ENCODE measurements around the gene RAP1A.

The RAP1A gene

GRCh38 chr1:111592389-111593361, 26.9 kb upstream of the RAP1A start:
- Mint-ChIP-seq H3K9me3 (no peaks in the 10 kb centered on the region), H3K27me3 (ENCODE audit: low read depth) (no peaks in the 10 kb centered on the region), H3K27ac (peak overlapping the region; percentile 89), H3K4me1 (ENCODE audit: low read depth) (peaks cover 61% of the 10 kb centered on the region), H3K36me3 (ENCODE audit: low read depth) (peaks cover 9% of the 10 kb centered on the region), H3K4me3 (peak overlapping the region; percentile 65)

- Mint-ChIP-seq H3K27me3 (ENCODE audit: low read depth) (no peaks in the 10 kb centered on the region), H3K4me3 (peak overlapping the region; percentile 65), H3K4me1 (ENCODE audit: low read depth) (peaks cover 71% of the 10 kb centered on the region), H3K27ac (peak overlapping the region; percentile 90), H3K9me3 (no peaks in the 10 kb centered on the region), H3K36me3 (ENCODE audit: low read depth) (peaks cover 9% of the 10 kb centered on the region)
Observed at GRCh38 chr1:111593403-111594305, 25.9 kb upstream of the RAP1A start.

GRCh38 chr1:111594306-111594693, 25.3 kb upstream of the RAP1A start:
- no peaks in the 10 kb centered on the region for H3K27me3 Mint-ChIP-seq (ENCODE audit: low read depth)
- no peaks in the 10 kb centered on the region for H3K9me3 Mint-ChIP-seq
- peak overlapping the region; percentile 90 for H3K27ac Mint-ChIP-seq
- peak overlapping the region; percentile 16 for H3K4me3 Mint-ChIP-seq
- H3K4me1 Mint-ChIP-seq (ENCODE audit: low read depth), result peaks cover 73% of the 10 kb centered on the region
- peaks cover 9% of the 10 kb centered on the region for H3K36me3 Mint-ChIP-seq (ENCODE audit: low read depth)

- H3K4me1 Mint-ChIP-seq (ENCODE audit: low read depth), result peaks cover 82% of the 10 kb centered on the region
- H3K27me3 Mint-ChIP-seq (ENCODE audit: low read depth), result no peaks in the 10 kb centered on the region
- H3K36me3 Mint-ChIP-seq (ENCODE audit: low read depth), result peaks cover 13% of the 10 kb centered on the region
- no peaks in the 10 kb centered on the region for H3K9me3 Mint-ChIP-seq
- H3K4me3 Mint-ChIP-seq, result no peak overlapping the region
- no peak overlapping the region for H3K27ac Mint-ChIP-seq
Observed at GRCh38 chr1:111595807-111596206, 23.8 kb upstream of the RAP1A start.

- H3K36me3 Mint-ChIP-seq (ENCODE audit: low read depth), result peaks cover 15% of the 10 kb centered on the region
- no peaks in the 10 kb centered on the region for H3K9me3 Mint-ChIP-seq
- peak overlapping the region; percentile 77 for H3K27ac Mint-ChIP-seq
- peaks cover 86% of the 10 kb centered on the region for H3K4me1 Mint-ChIP-seq (ENCODE audit: low read depth)
- peak overlapping the region; percentile 27 for H3K4me3 Mint-ChIP-seq
- H3K27me3 Mint-ChIP-seq (ENCODE audit: low read depth), result no peaks in the 10 kb centered on the region
Observed at GRCh38 chr1:111596499-111596898, 23.1 kb upstream of the RAP1A start.

- H3K36me3 Mint-ChIP-seq (ENCODE audit: low read depth), result peaks cover 15% of the 10 kb centered on the region
- peaks cover 85% of the 10 kb centered on the region for H3K4me1 Mint-ChIP-seq (ENCODE audit: low read depth)
- H3K27me3 Mint-ChIP-seq (ENCODE audit: low read depth), result no peaks in the 10 kb centered on the region
- H3K4me3 Mint-ChIP-seq, result peak overlapping the region; percentile 2
- H3K9me3 Mint-ChIP-seq, result no peaks in the 10 kb centered on the region
- H3K27ac Mint-ChIP-seq, result peak overlapping the region; percentile 10
Observed at GRCh38 chr1:111597426-111597825, 22.2 kb upstream of the RAP1A start.

GRCh38 chr1:111598544-111598943, 21.0 kb upstream of the RAP1A start:
- Mint-ChIP-seq H3K36me3 (ENCODE audit: low read depth) (peaks cover 15% of the 10 kb centered on the region), H3K4me1 (ENCODE audit: low read depth) (peaks cover 85% of the 10 kb centered on the region), H3K4me3 (peak overlapping the region; percentile 53), H3K27ac (peak overlapping the region; percentile 97), H3K27me3 (ENCODE audit: low read depth) (no peaks in the 10 kb centered on the region), H3K9me3 (no peaks in the 10 kb centered on the region)

- Mint-ChIP-seq H3K9me3 (no peaks in the 10 kb centered on the region), H3K4me1 (ENCODE audit: low read depth) (peaks cover 88% of the 10 kb centered on the region), H3K27ac (peak overlapping the region; percentile 97), H3K4me3 (peak overlapping the region; percentile 25), H3K27me3 (ENCODE audit: low read depth) (no peaks in the 10 kb centered on the region), H3K36me3 (ENCODE audit: low read depth) (peaks cover 12% of the 10 kb centered on the region)
Observed at GRCh38 chr1:111599781-111600693, 19.6 kb upstream of the RAP1A start.

GRCh38 chr1:111600886-111601386, 18.7 kb upstream of the RAP1A start:
- Mint-ChIP-seq H3K4me1 (ENCODE audit: low read depth) (peaks cover 88% of the 10 kb centered on the region), H3K9me3 (no peaks in the 10 kb centered on the region), H3K4me3 (peak overlapping the region; percentile 55)

GRCh38 chr1:111602302-111602701, 17.3 kb upstream of the RAP1A start:
- peaks cover 12% of the 10 kb centered on the region for H3K36me3 Mint-ChIP-seq (ENCODE audit: low read depth)
- H3K9me3 Mint-ChIP-seq, result no peaks in the 10 kb centered on the region
- H3K27ac Mint-ChIP-seq, result peak overlapping the region; percentile 97
- H3K4me1 Mint-ChIP-seq (ENCODE audit: low read depth), result peaks cover 79% of the 10 kb centered on the region
- H3K27me3 Mint-ChIP-seq (ENCODE audit: low read depth), result no peaks in the 10 kb centered on the region
- H3K4me3 Mint-ChIP-seq, result peak overlapping the region; percentile 81

More at GRCh38 chr1:111600886-111601386, 18.7 kb upstream of the RAP1A start:
- Mint-ChIP-seq H3K27ac (peak overlapping the region; percentile 97), H3K36me3 (ENCODE audit: low read depth) (peaks cover 12% of the 10 kb centered on the region), H3K27me3 (ENCODE audit: low read depth) (no peaks in the 10 kb centered on the region)

GRCh38 chr1:111602974-111603373, 16.6 kb upstream of the RAP1A start:
- Mint-ChIP-seq H3K27ac (peak overlapping the region; percentile 97), H3K4me1 (ENCODE audit: low read depth) (peaks cover 72% of the 10 kb centered on the region)

GRCh38 chr1:111603979-111604378, 15.6 kb upstream of the RAP1A start:
- H3K4me3 Mint-ChIP-seq, result peak overlapping the region; percentile 81
- no peaks in the 10 kb centered on the region for H3K9me3 Mint-ChIP-seq
- peaks cover 64% of the 10 kb centered on the region for H3K4me1 Mint-ChIP-seq (ENCODE audit: low read depth)
- peaks cover 14% of the 10 kb centered on the region for H3K36me3 Mint-ChIP-seq (ENCODE audit: low read depth)
- no peaks in the 10 kb centered on the region for H3K27me3 Mint-ChIP-seq (ENCODE audit: low read depth)
- H3K27ac Mint-ChIP-seq, result peak overlapping the region; percentile 97

More at GRCh38 chr1:111602974-111603373, 16.6 kb upstream of the RAP1A start:
- Mint-ChIP-seq H3K9me3 (no peaks in the 10 kb centered on the region), H3K4me3 (peak overlapping the region; percentile 81), H3K36me3 (ENCODE audit: low read depth) (peaks cover 12% of the 10 kb centered on the region), H3K27me3 (ENCODE audit: low read depth) (no peaks in the 10 kb centered on the region)

- Mint-ChIP-seq H3K36me3 (ENCODE audit: low read depth) (peaks cover 14% of the 10 kb centered on the region), H3K4me1 (ENCODE audit: low read depth) (peaks cover 59% of the 10 kb centered on the region), H3K27ac (peak overlapping the region; percentile 97), H3K4me3 (peak overlapping the region; percentile 33), H3K9me3 (no peaks in the 10 kb centered on the region), H3K27me3 (ENCODE audit: low read depth) (no peaks in the 10 kb centered on the region)
Observed at GRCh38 chr1:111604931-111605330, 14.7 kb upstream of the RAP1A start.
